ENCODE data around the gene SPARCL1.
"Not testable (repeated sequence)": the region's sequence is repeated elsewhere in the genome, so short reads cannot be mapped to it uniquely, and the experiment has no call there.

The SPARCL1 gene

GRCh38 chr4:87499403-87500091, 29.6 kb downstream of the SPARCL1 start:
- no peak for DNase-seq

DNA sequence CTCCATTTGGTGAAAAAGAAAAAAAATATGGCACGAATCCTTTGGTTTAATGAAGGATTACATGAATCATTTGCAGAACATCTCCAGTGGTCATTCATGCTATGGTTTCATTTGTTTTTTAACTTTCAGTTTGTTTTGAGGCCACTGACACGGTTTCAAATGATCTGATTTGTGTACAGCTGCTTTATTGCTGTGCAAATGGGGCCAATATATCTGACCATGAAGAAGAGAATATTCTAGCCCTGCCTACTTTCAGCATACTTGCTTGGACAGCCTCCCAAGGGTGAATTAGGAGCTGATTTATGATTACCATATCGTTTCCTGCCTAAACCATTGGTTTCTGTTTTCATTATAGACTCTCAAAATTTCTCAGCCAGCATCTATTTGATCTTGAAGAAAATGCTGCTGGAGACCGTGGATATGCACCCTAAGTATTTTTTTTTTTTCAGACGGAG, 30.7 kb downstream of the SPARCL1 start:
- DNase-seq: peak; percentile 21

- DNase-seq: no peak
Observed at GRCh38 chr4:87497578-87497977, 31.6 kb downstream of the SPARCL1 start.

DNA sequence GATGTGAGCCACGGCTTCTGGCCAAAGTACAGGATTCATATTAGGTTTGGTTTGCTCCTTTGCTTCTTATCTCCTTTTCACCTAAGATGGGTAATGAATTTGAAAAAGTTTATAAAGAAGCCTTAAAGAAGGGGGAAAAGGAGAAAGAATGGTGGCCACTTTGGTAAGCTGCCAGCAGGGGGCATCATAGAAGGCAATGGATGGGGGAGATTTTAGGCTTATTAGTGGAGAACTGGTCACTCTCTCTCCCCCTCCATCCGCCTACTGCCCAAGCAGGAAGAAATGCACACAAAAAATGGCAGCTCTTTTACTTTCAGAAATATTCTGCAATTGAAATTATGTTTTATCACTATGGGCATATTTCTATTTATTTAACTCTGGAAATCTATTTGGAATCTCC, 32.0 kb downstream of the SPARCL1 start:
- no peak for DNase-seq

- no peak for DNase-seq
Observed at GRCh38 chr4:87493115-87493514, 36.1 kb downstream of the SPARCL1 start.

DNA sequence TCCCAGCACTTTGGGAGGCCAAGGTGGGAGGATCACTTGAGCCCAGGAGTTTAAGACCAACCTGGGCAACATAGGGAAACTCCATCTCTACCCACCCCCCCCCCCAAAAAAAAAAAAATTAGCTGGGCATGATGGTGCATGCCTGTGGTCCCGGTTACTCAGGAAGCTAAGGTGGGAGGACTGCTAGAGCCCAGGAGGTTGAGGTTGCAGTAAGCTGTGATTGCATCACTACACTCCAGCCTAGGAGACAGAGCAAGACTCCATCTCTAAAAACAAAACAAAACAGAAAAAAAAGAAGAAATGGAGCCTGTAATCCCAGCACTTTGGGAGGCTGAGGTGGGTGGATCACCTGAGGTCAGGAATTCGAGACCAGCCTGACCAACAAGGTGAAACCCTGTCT, 37.3 kb downstream of the SPARCL1 start:
- DNase-seq: not testable (repeated sequence)

DNA sequence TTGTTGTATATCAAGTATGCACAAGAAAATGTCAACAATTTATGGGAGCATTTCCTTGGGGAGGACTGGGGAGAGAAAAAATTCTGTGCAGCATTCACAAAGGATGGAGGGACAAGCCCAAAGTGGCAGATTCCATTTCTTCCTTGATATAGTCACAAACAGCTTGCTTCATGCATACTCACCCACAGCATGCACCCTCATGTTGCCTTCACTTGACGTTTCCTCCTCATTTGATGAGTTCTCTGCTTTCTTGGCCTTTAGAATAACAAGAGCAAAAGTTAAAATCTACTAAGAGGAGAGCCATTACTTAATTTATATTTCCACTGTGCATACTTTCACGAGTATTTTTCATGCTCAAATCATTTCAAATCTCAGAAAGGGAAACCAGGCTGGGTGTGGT, 37.7 kb downstream of the SPARCL1 start:
- DNase-seq: no peak

- DNase-seq: no peak
Observed at GRCh38 chr4:87490664-87491369, 38.4 kb downstream of the SPARCL1 start.

GRCh38 chr4:87489678-87490077, 39.5 kb downstream of the SPARCL1 start:
- no peak for DNase-seq

DNA sequence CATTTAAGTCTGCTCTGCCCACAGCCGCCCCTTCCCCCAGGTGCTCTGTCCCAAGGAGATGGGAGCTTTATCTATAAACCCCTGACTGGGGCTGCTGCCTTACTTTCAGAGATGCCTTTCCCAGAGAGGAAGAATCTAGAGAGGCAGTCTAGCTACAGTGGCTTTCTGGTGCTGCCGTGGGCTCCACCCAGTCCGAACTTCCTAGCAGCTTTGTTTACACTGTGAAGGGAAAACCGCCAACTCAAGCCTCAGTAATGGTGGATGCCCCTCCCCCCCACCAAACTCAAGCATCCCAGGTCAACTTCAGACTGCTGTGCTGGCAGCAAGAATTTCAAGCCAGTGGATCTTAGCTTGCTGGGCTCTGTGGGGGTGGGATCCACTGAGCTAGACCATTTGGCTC, 40.5 kb downstream of the SPARCL1 start:
- peak; percentile 8 for DNase-seq

DNA sequence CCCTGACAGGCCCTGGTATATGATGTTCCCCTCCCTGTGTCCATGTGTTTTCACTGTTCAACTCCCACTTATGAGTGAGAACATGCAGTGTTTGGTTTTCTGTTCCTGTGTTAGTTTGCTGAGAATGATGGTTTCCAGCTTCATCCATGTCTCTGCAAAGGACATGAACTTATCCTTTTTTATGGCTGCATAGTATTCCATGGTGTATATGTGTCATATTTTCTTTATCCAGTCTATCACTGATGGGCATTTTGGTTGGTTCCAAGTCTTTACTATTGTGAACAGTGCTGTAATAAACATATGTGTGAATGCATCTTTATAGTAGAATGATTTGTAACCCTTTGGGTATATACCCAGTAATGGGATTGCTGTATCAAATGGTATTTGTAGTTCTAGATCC, 45.9 kb downstream of the SPARCL1 start:
- not testable (repeated sequence) for DNase-seq

DNA sequence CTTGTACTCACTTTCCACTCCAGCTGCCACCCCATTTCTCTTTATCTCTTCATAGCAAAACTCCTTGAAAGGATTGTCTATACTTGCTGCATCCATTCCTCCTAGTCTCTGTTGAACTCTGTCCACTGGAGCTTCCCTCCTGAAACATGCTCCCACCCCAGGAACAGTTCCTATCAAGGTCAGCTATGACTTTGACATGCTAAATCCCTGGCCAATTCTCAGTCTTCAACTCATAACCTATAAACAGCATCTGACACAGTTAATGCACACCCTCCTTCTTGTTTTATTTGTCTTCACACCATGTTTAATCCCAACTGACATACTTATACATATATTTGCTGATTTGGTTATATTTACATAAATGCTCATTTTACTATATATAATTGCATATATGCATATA, 47.8 kb downstream of the SPARCL1 start:
- DNase-seq: no peak

DNA sequence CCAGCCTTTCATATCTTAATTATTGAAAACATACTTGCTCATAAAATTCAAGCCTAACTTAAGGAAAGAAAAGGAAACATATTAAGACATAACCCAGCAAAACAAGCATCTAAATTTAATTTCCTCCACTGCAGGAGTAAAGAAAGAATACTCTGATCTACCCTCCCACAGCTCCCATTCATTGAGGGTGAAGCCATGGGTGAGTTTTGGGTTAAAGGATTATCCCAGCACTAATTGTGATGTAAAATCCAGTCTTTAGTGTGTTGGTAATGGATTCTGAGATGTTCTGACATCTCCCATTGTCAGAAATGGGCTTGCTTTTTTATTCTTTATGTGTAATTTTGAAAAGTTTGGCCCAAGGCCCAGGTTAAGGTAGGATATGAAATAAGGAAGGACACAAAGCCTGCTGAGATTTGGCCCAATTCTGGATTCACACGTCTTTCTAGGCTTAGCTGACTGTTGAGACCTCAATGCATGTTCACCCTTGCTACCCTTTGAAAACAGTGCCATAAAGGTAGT, 50.4 kb downstream of the SPARCL1 start:
- DNase-seq: no peak

- DNase-seq: no peak
Observed at GRCh38 chr4:87476934-87477333, 52.2 kb downstream of the SPARCL1 start.

- no peak for DNase-seq
Observed at GRCh38 chr4:87469390-87469789, 59.8 kb downstream of the SPARCL1 start.

- peak; percentile 48 for DNase-seq
Observed at GRCh38 chr4:87465739-87466366, 63.3 kb downstream of the SPARCL1 start.

GRCh38 chr4:87462102-87462501, 67.1 kb downstream of the SPARCL1 start:
- no peak for DNase-seq

DNA sequence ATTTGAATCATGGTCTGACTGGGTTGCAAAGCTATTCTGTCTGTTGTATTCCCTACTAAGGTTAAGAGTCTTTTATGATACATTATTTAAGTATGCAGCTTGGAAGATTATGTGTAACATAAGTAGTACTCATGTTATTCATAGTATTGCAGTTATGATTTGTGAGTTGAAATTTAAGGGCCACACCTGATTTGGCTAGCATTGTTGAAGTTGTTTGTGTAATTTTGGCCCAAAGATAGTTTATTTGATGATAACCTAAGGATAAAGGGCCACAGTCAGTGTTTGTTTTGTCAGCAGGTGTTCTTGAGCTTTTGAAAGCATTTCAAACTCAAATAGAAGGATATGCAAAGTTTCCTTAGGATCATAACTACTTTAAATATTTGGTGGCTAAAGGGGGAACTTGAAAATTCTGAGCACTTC, 67.9 kb downstream of the SPARCL1 start:
- peak; percentile 3 for DNase-seq

GRCh38 chr4:87458913-87459312, 70.3 kb downstream of the SPARCL1 start:
- DNase-seq: no peak

GRCh38 chr4:87451537-87451936, 77.6 kb downstream of the SPARCL1 start:
- no peak for DNase-seq

- not testable (repeated sequence) for DNase-seq
Observed at GRCh38 chr4:87446375-87446774, 82.8 kb downstream of the SPARCL1 start.

DNA sequence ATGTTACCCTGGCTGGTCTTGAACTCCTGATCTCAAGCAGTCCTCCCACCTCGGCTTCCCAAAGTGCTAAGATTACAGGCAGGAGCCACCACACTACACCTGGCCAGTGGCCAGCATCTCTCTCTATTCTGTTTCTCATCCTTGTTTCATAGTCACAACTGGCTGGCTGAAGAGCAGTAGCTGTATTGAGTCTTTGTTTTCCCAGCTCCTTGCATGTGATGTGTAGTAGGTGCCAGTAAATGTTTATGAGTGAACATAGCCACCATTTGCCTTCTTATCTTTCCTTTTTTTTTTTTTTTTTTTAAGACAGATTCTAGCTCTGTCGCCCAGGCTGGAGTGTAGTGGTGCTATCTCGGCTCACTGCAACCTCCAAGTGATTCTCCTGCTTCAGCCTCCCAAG, 83.2 kb downstream of the SPARCL1 start:
- no peak for DNase-seq

DNA sequence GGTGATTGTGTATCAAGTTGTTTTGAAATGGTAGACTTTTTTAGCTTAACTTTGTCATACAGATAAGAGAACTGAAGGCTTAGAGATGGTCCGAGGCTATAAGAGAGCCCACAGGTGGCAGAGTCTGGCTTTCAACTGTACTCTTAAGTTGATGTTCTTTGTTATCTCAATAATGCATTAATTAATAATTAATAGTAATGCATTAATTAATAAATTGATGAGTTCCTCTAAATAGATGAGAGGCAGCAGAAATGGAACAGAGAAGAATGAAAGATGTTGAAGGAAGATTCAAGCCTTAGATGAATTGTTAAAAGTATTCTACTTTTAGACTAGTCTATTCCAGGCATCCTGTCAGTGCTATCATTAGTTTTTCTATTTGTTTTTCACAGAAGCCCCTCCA, 84.4 kb downstream of the SPARCL1 start:
- no peak for DNase-seq

GRCh38 chr4:87442889-87443288, 86.3 kb downstream of the SPARCL1 start:
- no peak for DNase-seq
